Fibroblast of lung (primary cell): ENCODE results near the gene KCNJ13.

Experiments used
- CTCF ChIP-seq, 2 donors: IDR thresholded peaks in 1 of 2; conservative IDR thresholded peaks in 1 of 2; 1 replicate in 1 of 2; 2 replicates in 1 of 2; pipeline ENCODE4 v1.5.1; 2011 to 2012; ENCODE audit warnings: low read length in 2 of 2, control low read depth in 1 of 2, inconsistent platforms in 1 of 2, low read depth in 1 of 2, mild to moderate bottlenecking in 1 of 2
- EZH2 ChIP-seq: IDR thresholded peaks from 2 replicates; pipeline ENCODE4 v1.5.1; 2012; ENCODE audit warnings: low read length, control low read depth, mild to moderate bottlenecking; ENCODE audit errors: missing control alignments

- no peak for TF ChIP-seq CTCF (conservative IDR thresholded peaks at IDR 0.05 in 1 of 2, IDR thresholded peaks at IDR 0.05 in 1 of 2; ENCODE audit: low read depth in 1 of 2, low read length in 2 of 2)
- no peak for TF ChIP-seq EZH2
These were observed 54.5 kb downstream of the KCNJ13 start for GRCh38 chr2:232721882-232722281.
